ENCODE measurements around the gene TMEM131.

Gene TMEM131

GRCh38 chr2:97770445-97770844 is 225.3 kb downstream of the TMEM131 start:
- Histone ChIP-seq H3K4me3 (replicated peaks; ENCODE audit: insufficient read depth, low read length) (no peak overlapping the region), H3K27me3 (ENCODE audit: insufficient read depth, poor library complexity, severe bottlenecking) (no peaks in the 10 kb centered on the region), H3K27ac (replicated peaks) (no peak overlapping the region)
- no peak for DNase-seq (ENCODE audit: low read depth in 1 of 2, low spot score in 1 of 2)
- TF ChIP-seq GABPA (IDR thresholded peaks at IDR 0.05; ENCODE audit: low read depth) (no peak), POLR2AphosphoS5 (IDR thresholded peaks at IDR 0.05; ENCODE audit: low read depth) (no peak), CTCF (IDR thresholded peaks at IDR 0.05; ENCODE audit: insufficient read depth, low read length) (no peak), SPI1 (IDR thresholded peaks at IDR 0.05; ENCODE audit: borderline replicate concordance, low read depth) (no peak)
- TF ChIP-seq, protein P1, sequence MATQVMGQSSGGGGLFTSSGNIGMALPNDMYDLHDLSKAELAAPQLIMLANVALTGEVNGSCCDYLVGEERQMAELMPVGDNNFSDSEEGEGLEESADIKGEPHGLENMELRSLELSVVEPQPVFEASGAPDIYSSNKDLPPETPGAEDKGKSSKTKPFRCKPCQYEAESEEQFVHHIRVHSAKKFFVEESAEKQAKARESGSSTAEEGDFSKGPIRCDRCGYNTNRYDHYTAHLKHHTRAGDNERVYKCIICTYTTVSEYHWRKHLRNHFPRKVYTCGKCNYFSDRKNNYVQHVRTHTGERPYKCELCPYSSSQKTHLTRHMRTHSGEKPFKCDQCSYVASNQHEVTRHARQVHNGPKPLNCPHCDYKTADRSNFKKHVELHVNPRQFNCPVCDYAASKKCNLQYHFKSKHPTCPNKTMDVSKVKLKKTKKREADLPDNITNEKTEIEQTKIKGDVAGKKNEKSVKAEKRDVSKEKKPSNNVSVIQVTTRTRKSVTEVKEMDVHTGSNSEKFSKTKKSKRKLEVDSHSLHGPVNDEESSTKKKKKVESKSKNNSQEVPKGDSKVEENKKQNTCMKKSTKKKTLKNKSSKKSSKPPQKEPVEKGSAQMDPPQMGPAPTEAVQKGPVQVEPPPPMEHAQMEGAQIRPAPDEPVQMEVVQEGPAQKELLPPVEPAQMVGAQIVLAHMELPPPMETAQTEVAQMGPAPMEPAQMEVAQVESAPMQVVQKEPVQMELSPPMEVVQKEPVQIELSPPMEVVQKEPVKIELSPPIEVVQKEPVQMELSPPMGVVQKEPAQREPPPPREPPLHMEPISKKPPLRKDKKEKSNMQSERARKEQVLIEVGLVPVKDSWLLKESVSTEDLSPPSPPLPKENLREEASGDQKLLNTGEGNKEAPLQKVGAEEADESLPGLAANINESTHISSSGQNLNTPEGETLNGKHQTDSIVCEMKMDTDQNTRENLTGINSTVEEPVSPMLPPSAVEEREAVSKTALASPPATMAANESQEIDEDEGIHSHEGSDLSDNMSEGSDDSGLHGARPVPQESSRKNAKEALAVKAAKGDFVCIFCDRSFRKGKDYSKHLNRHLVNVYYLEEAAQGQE (IDR thresholded peaks at IDR 0.05; ENCODE audit: insufficient replicate concordance, low read depth), result no peak

GRCh38 chr2:97769711-97770110 is 226.0 kb downstream of the TMEM131 start:
- DNase-seq (ENCODE audit: low read depth in 1 of 2, low spot score in 1 of 2), result no peak
- H3K27ac ChIP-seq (replicated peaks), result no peak overlapping the region
- no peak overlapping the region for H3K4me3 ChIP-seq (replicated peaks; ENCODE audit: insufficient read depth, low read length)
- no peaks in the 10 kb centered on the region for H3K27me3 ChIP-seq (ENCODE audit: insufficient read depth, poor library complexity, severe bottlenecking)
- TF ChIP-seq, protein P1 (IDR thresholded peaks at IDR 0.05; ENCODE audit: insufficient replicate concordance, low read depth), result no peak
- TF ChIP-seq POLR2AphosphoS5 (IDR thresholded peaks at IDR 0.05; ENCODE audit: low read depth), result no peak
- TF ChIP-seq SPI1 (IDR thresholded peaks at IDR 0.05; ENCODE audit: borderline replicate concordance, low read depth), result no peak
- TF ChIP-seq CTCF (IDR thresholded peaks at IDR 0.05; ENCODE audit: insufficient read depth, low read length), result no peak
- no peak for TF ChIP-seq GABPA (IDR thresholded peaks at IDR 0.05; ENCODE audit: low read depth)

- TF ChIP-seq, protein P1 (IDR thresholded peaks at IDR 0.05; ENCODE audit: insufficient replicate concordance, low read depth), result no peak
- TF ChIP-seq GABPA (IDR thresholded peaks at IDR 0.05; ENCODE audit: low read depth) (no peak), SPI1 (IDR thresholded peaks at IDR 0.05; ENCODE audit: borderline replicate concordance, low read depth) (no peak), CTCF (IDR thresholded peaks at IDR 0.05; ENCODE audit: insufficient read depth, low read length) (no peak), POLR2AphosphoS5 (IDR thresholded peaks at IDR 0.05; ENCODE audit: low read depth) (no peak)
- H3K4me3 ChIP-seq (replicated peaks; ENCODE audit: insufficient read depth, low read length), result no peak overlapping the region
- no peak for DNase-seq (ENCODE audit: low read depth in 1 of 2, low spot score in 1 of 2)
- no peak overlapping the region for H3K27ac ChIP-seq (replicated peaks)
- H3K27me3 ChIP-seq (ENCODE audit: insufficient read depth, poor library complexity, severe bottlenecking), result no peaks in the 10 kb centered on the region
Observed at GRCh38 chr2:97769308-97769707, 226.4 kb downstream of the TMEM131 start.

Data from HL-60 (cell line).